ENCODE measurements around the gene MPPED1.

MPPED1 gene

DNA sequence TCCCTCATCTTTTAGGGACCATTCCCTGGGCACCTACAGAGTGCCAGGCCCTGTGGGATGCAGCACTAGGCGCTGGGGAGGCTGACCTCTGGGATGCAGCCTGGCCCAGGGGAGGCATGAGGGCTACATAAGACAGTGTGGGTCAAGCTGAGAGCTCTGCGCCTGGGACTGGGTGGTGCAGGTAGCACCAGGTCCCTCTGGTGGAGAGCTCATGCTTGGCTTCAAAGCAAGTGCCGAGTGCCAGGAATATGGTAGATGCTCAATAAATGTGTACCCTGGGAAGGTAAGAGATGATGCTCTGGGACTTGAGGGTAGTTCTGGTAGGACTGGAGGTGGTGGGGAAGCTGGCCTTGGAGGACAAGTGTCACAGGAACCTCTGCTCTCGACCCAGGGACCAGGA, 2.0 kb upstream of the MPPED1 start:
- no peak for DNase-seq (ENCODE audit: low read depth in 3 of 3, low spot score in 1 of 3)

DNA sequence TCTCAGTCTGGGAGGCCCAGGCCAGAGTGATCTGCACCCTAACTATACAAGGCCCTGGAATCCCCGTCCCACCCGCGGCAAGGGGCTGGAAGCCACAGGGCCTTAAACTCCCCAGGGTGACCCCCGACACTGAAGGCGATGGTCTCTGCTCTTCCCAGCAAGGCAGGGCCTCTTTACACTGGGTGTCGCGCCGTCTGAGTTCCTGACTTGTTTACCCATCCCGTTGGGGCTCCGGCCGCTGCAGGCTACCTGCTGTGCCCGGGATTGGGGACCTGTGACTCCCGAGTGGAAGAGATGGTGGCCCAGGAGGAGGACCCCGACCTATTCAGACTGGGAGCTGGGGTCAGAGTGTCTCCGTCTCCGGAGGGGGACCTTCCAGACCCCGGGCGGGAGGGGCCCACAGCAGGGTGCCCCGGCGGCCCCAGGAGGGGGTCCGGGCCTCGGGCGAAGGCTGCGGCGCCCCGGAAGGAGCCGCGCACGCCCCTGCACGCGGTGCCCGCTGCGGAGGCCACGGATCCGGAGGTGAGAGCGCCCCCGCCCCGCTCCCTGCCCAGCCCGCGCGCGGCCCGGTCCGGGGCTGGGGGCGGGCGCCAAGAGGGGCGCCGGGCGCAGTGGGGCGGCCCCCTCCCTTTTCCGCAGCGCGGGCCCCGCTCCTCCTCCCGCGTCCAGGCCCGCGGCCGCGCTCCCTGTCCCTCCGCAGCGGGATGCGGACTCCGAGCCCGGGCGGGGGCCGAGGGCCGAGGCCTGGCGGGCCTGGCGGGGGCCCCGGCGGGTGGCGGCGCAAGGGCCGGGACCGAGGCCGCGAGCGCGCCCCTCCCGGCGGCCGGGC, 560 bp upstream of the MPPED1 start:
- DNase-seq (ENCODE audit: low read depth in 3 of 3, low spot score in 1 of 3): no peak

DNA sequence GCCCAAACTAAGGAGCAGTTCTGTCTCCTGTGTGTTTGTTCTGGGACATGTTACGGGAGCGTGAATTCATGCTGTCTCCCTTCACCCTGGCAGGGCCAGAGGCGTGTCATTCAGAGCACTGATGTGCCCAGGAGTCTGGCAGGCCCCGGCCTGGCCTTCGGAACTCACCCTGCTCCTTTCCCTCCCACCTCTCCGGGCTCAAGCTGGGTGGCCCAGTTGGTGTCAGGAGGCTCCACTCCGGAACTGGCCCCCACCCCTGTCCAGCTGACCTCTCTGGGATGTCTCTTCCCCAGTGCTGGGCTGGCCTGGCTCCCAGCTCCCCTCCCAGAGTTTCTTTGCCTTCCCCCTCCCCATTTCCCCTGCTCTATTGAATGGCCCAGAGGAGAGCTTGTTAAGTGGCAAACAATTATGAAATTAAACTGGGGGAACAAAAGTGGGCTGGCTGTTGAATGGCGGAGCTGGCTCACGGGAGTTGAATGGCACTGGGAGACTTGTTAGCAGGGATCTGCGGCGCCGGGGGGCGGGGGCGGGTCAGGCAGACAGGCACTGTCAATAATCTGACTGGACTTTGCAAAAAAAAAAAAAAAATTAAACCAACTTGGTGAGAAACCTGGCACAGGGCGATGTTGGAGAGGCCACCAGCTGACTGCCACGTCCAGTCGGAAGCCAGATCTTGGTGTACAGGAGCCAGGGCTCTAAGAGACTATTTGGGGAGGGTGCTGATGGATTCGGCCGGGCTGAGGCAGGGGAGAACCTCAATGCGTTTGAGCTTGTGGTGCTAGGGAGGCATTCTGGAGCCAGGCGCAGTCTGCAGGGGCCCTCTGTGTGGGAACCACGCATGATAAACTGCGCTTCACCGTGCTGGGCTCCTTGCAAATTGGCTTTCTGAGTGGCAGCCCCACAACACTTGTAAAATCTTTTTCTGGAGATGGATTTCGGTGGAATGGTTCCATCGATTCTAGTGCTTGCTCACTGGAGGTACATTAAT, 1.3 kb downstream of the MPPED1 start:
- no peak for DNase-seq (ENCODE audit: low read depth in 3 of 3, low spot score in 1 of 3)

DNA sequence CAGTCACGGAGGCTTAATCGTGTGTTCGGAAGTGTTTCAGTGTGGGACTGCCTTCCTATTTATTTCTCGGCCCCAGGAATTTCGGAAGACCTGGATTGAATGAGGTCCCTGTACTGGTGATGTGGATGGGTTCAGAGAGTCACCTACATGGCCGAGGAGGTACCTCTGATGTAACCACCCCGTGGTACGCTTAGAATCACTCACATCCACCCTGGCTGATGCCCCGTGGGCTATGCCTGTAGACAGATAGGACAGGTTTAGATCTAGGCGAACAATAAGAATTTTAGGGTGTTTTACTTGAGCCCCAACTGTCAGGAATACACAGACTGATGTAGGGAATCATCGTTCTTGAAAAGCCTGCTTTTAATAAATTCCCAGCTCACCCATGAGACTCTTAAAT, 2.0 kb downstream of the MPPED1 start:
- DNase-seq (ENCODE audit: low read depth in 3 of 3, low spot score in 1 of 3): no peak

DNA sequence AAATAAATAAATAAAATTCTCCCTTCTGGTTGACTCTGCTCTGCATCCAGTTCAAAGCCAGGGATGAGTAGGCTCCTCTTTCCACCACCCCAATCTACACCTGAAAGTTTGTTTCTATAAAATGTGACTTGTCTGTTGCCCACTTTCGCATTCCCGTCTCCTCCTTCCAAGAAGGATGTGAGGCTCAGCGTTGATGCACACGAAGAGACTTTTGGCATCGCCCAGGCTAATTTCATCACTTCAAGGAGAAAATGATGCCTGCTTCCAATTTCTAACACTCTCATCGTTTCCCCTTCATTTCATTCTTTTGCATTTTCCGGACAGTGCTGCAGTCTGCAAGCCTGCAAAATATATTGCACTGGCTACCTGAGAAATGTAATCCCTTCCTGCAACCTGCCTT, 3.9 kb downstream of the MPPED1 start:
- no peak for DNase-seq (ENCODE audit: low read depth in 3 of 3, low spot score in 1 of 3)

DNA sequence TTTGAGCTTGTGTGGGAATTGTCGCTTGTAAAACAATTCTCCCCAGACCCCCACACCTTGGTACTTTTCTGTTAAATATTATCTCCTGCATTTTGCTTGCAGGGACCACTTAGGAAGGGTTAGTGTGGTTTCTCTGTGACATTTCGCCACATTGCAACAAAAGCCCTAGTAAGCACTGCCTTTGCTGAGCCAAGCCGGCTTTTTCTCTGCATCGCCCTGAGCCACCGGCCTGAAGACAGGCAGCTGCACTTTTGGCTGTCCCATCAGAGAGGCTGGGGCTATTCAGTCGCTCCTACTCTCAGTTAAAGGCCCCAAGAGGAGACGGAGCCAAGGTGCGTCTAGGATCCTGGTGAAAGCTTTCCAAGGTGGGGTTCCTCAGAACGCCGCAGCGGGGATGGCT, 5.7 kb downstream of the MPPED1 start:
- no peak for DNase-seq (ENCODE audit: low read depth in 3 of 3, low spot score in 1 of 3)

DNA sequence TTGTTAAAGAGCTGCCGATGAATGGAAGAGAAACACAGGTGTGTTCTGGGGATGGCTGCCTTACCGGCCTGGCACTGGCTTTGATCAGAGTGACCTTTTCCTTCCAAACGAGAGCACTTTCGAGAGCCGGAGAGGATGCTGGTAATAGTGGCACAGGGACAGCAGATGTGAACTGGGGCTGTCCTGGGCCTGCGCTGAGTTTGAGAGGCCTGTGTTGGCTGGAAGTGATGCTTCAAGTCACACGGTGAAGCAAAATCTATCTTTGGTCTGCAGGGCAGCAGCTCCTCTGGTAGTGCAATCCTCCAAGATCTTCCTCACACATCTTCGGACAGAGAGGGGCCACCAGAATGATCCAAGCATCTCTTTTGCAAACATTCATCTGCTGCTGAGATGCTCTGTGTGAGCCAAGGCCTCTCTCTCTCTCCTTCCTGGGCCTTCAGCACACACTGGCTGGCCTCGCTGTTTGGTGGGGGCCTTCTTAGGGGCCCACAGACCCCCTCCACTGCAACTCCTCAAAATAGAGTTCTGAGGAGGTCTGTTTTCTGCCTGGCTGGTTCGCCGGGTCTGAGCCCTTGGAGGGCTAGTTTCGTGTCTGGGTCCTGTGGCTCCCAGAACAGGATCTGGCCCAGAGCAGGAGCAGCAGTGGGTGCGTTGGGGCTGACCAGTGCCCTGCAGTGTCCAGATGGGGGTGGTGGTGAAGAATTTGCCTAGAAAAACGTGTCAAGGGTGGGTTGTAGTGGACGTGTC, 6.4 kb downstream of the MPPED1 start:
- no peak for DNase-seq (ENCODE audit: low read depth in 3 of 3, low spot score in 1 of 3)

DNA sequence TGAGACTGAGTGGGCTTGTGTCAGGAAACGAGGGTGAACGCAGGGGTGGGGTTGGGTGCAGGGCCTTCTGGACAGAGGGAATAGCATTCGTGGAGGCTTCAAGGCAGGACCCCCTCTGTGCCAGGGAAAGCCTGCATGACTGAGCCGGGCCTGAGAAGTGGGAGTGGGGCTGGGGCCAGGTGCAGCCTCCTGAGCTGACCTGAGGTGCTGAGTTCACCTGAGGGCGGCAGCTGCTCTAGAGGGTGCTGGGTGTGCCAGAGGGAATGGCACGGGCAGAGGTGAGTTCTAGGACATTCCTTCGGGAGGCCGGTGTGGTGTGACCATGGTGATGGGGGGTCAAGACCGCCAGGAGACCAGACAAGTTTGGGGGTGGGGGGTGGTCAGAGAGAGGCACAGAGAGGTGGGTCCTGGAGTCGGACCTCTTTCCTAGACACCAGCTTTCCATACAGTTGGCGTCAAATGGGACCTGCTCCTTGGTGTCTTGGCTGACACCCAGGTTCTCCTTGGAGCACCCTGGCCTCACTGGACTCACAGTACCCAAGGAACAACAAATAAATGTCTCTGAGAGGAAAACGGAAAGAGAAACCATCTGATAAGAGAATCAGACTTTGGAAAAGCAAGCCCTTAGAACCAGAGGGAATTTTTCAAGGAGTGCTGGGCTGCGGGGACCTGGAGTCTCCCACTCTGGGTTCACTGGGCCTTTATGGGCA, 7.7 kb downstream of the MPPED1 start:
- DNase-seq (ENCODE audit: low read depth in 3 of 3, low spot score in 1 of 3): no peak

DNA sequence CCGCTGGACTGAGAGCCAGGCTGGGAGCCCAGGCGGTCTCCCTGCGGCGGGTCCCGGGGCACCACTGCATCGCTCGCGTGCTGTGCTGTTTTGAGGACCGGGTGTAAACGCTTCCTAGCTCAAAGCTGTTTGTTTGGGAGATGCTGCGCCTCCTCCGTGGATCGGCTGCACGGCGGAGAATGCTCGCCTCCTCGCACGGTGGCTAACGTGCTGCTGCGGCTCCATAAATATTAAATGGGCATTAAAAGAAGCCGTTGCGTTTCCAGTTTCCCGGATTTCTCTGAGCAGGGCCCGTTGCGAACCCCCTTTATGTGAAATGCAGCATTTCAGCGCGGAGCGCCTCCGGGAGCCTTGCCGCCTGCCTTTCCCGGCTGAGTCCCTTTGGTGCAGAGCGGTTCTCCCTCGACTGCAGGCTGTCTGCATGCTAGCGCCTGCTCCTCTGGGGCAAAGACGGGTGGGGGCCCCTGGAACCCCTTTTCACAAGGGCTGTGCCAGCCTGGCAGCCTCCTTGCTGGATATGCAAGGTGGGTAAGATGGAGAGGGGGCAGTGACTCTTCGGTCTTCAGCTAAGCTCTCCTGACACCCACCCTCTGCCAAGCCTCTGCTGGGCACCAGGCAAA, 9.3 kb downstream of the MPPED1 start:
- no peak for DNase-seq (ENCODE audit: low read depth in 3 of 3, low spot score in 1 of 3)

DNA sequence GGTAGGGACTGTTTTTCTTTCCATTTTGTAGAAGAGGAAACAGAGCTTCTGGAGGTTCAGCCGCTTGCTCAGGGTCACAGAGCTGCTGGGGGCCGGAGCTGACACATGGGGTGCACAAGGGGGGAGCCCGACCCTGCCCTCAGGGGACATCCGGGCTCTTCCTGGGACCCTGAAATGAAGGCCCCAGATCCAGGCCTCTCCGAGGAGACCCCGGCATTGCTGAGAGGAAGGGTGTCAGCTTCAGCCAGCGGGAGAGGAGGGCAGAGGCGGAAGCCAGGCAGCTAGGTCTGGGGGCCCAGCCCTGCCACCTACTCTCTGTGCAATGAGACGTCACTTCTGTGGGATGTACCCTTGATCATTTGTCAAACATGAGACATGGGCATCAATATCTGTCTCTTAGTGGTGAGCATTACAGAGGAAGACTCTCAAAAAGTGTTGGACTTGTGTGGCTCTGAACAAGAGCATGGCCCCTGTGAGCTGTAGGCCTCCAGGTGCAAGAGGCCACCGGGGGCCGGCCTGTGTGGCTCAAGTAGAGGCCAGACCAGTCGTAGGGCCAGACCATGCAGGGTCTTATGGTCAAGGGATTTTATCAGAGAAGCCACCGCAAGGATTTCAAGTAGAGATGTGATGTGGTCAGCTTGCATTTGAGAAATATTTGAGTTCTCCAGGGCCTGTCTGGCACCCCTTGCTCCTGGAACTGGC, 10.3 kb downstream of the MPPED1 start:
- DNase-seq (ENCODE audit: low read depth in 3 of 3, low spot score in 1 of 3): no peak

DNA sequence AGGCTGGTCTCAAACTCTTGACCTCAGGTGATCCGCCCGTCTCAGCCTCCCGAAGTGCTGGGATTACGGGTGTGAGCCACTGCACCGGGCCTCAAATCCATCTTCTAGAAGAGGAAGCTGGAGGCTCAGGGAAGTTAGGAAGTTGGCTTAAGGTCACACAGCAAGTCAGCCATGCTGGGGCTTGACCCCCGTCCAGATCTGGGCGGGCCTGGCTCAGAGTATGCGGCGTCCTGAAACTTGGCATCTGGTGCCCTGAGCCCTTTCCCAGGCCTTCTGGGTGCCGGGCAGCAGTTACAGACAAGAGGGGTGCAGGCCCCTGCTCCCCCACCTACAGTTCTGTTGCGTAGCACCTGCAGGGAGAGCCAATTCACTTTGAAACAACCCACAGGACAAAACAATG, 11.2 kb downstream of the MPPED1 start:
- DNase-seq (ENCODE audit: low read depth in 3 of 3, low spot score in 1 of 3): no peak

DNA sequence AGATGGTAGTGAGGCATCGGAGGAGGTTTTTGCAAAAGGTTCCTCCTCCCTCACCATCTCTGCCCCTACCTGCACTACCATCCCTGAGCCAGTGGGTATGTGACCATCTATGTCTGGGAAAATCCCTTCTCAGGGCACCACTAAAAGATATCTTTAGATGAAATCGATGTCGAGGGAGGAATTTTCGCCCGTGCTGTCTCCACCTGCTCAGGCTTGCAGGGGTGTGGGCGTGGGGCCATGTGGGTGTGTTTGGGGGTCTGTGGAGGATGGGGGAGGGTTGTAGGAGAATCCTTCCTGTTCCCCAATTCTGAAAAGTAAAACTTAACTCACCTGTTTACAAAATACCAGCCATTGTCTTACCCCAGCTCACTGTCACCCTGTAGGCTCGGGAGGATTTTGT, 12.4 kb downstream of the MPPED1 start:
- DNase-seq (ENCODE audit: low read depth in 3 of 3, low spot score in 1 of 3): no peak

DNA sequence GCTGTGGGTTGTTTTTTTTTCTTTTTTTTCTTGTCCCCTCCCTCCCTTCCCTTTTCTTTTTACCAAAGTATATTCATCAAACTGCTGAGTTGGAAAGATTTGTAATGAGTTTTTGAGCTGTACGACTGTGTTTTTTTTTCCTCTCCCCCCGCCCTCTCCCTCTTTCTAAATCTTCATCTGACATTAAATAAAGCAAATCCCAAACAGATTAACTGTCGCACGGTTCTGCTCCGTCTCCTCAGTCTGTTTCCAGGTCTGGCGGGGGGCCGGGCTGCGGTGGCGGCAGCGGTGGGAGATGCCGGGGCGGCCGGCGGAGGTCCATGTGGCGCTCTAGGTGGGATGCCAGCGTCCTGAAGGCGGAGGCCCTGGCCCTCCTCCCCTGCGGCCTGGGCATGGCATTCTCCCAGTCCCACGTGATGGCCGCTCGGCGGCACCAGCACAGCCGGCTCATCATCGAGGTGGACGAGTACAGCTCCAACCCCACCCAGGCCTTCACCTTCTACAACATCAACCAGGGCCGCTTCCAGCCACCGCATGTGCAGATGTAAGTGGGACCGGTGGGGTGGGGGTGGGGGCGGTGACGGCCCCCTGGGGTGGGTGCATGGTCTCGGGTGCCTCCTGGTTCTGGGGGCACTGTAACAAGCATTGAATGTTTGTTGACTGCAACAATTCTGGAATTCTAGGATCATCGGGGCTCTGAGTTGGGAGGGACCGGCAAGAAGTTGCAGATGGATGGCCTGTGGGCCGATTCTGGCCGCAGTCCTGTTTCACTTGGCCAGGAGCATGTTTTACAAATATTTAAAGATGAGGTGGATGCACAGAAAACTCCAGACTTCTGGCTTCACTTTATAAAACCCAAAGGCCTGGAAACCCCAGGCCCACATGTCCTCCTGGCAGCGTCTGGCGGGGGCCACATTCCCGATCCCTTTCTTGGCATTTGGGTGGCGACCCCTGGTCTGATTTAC, 13.1 kb downstream of the MPPED1 start:
- no peak for DNase-seq (ENCODE audit: low read depth in 3 of 3, low spot score in 1 of 3)

DNA sequence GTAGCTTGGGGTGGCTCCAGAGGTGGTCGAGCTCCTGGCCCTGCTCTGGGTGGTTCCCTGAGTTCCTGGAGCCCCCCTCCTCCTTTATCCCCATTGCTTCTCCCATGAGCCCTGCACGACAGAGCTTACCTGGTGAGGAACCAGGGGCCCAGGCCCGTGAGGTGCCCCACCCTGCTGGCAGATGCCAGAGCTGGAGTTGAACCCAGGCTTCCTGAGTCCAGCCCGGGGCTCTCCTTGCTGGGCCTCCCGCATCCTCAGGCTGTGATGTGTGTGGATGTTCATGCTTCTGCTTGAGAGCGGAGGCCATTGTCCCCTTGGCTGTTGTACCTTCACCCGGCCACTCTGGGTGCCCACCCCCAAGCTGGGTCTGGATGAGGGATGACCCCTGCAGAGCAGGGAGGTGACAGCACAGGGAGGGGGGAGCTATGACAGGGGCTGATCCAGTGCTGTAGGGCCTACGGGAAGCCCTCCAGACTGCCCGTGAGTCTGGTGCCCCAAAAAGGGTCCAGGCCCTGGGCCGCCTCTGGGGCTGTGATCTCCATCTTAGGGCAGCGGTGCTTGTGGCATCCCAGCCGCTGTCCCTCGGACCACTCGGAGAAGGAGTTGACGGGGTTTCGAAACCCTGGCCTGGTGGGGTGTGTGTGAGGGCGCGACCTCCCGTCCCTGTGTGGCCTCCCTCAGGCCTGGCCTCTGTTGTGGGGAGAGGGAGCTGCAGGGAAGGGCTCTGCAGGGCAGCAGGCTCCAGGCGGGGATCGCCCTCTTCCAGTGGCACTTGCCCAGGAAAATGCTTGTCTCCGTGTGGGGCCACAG, 14.4 kb downstream of the MPPED1 start:
- DNase-seq (ENCODE audit: low read depth in 3 of 3, low spot score in 1 of 3): no peak

DNA sequence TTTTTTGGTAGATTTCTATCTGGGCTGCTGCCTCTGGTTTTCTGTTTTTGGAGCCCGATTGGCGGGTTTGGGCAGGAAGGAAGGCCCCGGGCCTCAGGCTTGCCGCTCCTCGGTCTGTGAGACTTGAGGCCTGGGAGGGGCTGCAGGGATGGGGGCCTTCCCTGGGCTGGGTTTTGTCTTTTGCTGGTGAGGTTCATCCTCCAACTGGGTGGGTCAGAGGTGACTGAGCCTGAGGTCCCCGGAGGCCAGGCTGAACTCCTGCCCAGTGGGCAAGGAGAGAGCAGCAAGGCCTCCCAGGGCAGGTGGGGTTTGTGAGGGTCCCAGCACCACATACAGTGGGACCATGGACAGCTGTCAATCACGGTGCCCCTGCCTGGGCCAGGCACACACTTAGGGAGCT, 15.0 kb downstream of the MPPED1 start:
- DNase-seq (ENCODE audit: low read depth in 3 of 3, low spot score in 1 of 3): no peak

DNA sequence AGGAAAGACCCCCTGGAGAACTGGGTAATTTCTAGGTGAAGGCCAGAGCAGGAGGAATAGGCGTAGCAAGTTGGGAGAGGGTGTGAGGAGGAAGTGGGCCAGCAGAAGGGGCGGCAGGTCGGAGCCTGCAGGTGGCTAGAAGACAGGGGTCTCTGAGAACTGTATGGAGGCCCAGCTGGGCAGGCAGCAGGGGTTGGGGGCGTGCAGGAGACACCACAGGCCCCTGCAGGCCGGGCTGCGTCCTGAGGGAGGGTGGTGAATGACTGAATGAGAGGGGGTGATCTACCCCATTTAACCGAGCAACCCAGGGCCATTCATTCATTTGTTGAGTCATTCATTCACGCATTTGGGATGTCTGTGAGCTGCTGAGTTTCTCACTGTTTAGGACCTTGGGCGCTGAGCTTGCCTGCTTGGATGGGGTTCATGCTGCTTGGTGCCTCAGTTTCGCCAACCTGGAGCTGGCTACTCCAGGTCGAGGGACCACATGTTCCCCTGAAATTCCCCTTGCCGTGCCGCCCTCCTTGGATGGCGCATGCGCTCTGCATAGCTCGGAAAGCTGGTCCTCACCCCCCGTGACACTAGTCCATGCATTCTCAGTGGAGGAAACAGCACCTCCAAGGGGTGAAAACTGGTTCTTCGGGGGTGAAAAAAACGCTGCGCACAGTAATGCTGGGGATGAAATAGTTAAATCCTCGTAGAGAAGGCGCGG, 15.6 kb downstream of the MPPED1 start:
- no peak for DNase-seq (ENCODE audit: low read depth in 3 of 3, low spot score in 1 of 3)

DNA sequence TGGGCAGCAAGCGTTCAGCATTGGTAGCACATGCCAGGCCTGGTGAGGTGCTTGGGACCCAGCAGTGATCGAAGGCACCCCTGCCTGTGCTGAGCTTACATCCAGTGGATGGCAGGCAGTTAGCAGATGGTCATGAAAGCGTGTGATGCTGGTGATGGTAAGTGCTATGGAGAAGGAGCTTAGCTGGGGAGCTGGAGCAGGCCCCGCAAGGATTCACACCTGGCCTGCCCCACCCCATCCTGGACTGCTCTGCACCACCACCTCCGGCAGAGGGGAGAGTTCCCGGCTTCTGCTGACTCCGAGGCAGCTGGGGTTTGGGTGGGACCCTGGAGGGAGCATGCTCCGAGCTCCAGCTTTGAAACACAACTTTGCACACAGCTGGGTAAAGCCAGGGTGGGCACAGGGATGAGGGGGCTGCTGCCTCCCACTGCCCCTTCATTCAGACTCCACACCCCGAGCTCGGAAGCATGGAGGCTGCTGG, 16.2 kb downstream of the MPPED1 start:
- no peak for DNase-seq (ENCODE audit: low read depth in 3 of 3, low spot score in 1 of 3)

Data from stimulated activated CD4-positive, alpha-beta T cell treated with anti-CD3 and anti-CD28 coated beads, TNF-alpha, amount 100 ng/mL, for 1 hour (primary cell).